ENCODE data around the gene PCDHB10.
"Not testable (repeated sequence)": the region's sequence is repeated elsewhere in the genome, so short reads cannot be mapped to it uniquely, and the experiment has no call there.

DNA sequence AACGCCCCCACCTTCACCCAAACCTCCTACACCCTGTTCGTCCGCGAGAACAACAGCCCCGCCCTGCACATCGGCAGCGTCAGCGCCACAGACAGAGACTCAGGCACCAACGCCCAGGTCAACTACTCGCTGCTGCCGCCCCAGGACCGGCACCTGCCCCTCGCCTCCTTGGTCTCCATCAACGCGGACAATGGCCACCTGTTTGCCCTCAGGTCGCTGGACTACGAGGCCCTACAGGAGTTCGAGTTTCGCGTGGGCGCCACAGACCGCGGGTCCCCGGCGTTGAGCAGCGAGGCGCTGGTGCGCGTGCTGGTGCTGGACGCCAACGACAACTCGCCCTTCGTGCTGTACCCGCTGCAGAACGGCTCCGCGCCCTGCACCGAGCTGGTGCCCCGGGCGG is 32.7 kb downstream of the PCDHB10 start:
- TF ChIP-seq CTCF, POLR2AphosphoS5, POLR2A (IDR thresholded peaks at IDR 0.05): not testable (repeated sequence)

Measured in breast epithelium (tissue), 3 donors.